Liver (tissue), 3 donors: ENCODE data around the gene GPR15LG.

Source experiments
- CTCF ChIP-seq: fragments of 150-350 bp; IDR thresholded peaks from 2 replicates; pipeline ENCODE4 v1.5.1; 2017; ENCODE audit warnings: improper control_type of control experiment, low read depth, low read length; ENCODE audit not compliant: missing input control
- EGR1 ChIP-seq, 2 donors: IDR thresholded peaks; 2 replicates each; pipeline ENCODE4 v1.6.1; 2016 to 2018; ENCODE audit warnings: antibody characterized with exemption in 2 of 2, low read depth in 2 of 2
- donor health status: healthy.
- donor health status: healthy.

- TF ChIP-seq CTCF (no peak), EGR1 (IDR thresholded peaks at IDR 0.05; ENCODE audit: low read depth in 2 of 2) (no peak)
Observed at GRCh38 chr10:84232376-84232775, 58.8 kb downstream of the GPR15LG start.
